Forelimb muscle (tissue), 1 donor: ENCODE measurements around the gene OAS1. TPM values are rescaled to one million over a fixed set of nuclear protein-coding genes. Genes with fewer than 3 reads are reported as not detected.

ENCODE experiments used
- DNase-seq: peaks from one replicate; pipeline ENCODE4 v3.0.0-alpha.2; 2013; ENCODE audit warnings: low read depth
- polyA plus RNA-seq: library from polyadenylated mRNA; unstranded; fragments of 120-200 nt; gene quantifications from one replicate; pipeline ENCODE4 v1.2.1, GENCODE V29; 2013; ENCODE audit not compliant: insufficient read length

OAS1 gene
- 1.8 TPM for polyA plus RNA-seq

- no peak for DNase-seq
Observed at GRCh38 chr12:112906712-112907414, at the start of gene OAS1. TSS of gene OAS1 (plus strand) at chr12:112906962. CDS start at chr12:112907040, 78 bp downstream.

DNA sequence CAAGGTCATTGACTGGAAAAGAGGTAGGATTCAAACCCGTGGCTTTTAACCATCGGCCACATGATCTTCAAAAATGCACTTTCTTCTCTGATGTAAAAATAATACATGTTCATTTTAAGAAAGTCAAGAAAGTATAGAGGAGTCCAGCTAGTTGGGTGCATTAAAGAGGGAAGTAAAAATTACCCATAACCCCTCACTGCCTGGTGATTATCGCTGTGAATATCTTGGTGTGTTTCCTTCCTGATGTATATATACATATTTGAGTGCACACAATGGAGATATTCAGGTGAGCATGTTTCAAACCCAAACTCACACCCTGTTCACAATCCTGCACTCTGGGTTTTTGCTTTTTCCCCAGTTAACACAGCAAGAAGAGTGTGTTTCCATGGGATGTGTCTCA is 47.5 kb upstream of the OAS1 start:
- DNase-seq: no peak

DNA sequence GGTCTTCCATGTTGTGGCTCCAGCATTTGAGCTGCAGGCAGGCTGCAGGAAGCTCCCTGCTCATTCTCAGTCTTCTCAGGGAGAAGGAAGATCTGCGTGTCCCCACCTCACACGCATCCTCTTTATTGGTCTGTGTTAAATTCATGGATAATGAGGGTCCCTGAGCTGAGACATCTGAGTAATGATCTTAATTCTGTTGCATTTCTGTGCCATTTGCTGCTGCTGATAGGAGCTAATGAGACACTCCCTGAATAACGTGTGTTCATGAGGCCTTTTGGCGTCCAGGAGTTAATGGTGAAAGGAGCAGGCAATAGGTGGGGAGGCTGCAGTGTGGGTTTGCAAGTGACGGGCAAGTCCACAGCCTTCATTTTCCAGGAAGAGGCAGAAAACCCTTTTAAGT is 46.6 kb upstream of the OAS1 start:
- DNase-seq: no peak

DNA sequence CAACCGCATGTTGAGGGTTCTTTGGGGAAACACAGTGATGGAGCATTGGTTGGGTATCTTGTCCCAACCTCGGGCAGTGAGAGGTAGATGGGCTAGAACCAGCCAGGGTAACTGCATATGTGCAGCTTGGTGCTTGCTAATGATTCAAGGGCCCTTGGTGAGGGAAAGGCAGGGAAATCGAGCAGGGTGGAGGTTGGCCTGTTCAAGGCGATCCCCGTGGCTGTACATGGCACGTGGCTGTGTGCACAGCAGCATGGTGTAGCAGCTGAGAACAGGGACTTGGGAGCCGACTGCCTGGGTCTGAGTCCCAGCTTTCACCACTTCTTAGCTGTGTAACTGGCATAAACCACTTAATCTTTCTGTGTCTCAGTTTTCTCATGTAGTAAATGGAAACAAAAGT is 45.5 kb upstream of the OAS1 start:
- no peak for DNase-seq

GRCh38 chr12:112862636-112863290 is 44.0 kb upstream of the OAS1 start:
- no peak for DNase-seq

- no peak for DNase-seq
Observed at GRCh38 chr12:112868459-112869041, 38.2 kb upstream of the OAS1 start.

GRCh38 chr12:112869091-112869490 is 37.7 kb upstream of the OAS1 start:
- no peak for DNase-seq

- DNase-seq: no peak
Observed at GRCh38 chr12:112869778-112870177, 37.0 kb upstream of the OAS1 start.

DNA sequence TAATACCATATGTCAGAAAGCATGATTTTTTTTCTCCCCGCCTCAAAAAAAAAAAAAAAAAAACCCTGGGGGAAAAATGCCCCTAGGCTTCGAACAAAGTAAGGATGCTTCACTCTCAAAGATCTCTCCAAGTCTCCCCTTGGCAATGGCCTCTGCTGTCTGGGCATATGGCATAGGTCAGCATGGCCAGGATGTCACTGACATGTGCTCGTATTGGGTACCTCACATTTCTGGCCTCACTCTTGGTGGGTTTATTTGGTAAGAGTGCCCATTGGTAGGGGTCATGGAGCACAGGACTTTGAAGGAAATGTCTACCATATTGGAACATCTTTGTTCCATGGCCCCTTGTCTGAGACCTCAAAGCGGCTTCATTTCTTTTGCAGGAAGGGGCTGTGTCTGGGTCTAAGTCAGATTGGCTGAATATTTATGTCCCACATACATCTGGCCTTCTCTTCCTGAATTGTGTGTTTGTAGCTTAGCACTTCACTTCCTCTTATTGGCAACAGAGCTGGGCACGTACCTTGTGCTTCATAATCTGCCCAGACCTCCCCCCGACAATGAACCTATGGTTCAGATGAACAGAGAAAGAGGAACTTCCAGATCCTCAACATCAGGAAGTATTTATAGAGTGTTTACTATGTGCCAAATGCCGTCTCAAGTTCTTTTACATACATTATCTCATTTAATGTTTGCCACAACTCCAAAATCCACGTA is 36.3 kb upstream of the OAS1 start:
- DNase-seq: no peak

GRCh38 chr12:112875608-112876007 is 31.2 kb upstream of the OAS1 start:
- no peak for DNase-seq

- no peak for DNase-seq
Observed at GRCh38 chr12:112876506-112876905, 30.3 kb upstream of the OAS1 start.

DNA sequence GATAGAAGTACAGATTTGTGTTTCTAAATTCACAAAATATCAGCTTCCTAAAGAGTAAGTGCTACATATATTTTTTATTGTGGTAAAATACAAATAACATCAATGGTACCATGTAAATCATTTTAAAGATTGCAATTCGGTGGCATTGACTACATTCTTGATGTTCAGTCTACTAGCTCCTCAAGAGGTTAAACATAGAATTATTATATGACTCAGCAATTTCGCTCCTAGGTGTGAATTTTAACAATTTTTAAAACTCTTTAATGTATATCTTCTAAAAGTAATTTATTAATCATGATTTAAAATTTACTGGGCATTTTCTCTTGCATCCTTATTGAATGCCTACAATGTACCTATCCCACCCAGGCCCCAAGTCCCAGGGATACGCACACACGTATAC is 29.8 kb upstream of the OAS1 start:
- no peak for DNase-seq

GRCh38 chr12:112878488-112878887 is 28.3 kb upstream of the OAS1 start:
- DNase-seq: no peak

GRCh38 chr12:112879191-112879705 is 27.5 kb upstream of the OAS1 start:
- DNase-seq: no peak

- no peak for DNase-seq
Observed at GRCh38 chr12:112881602-112882001, 25.2 kb upstream of the OAS1 start.

DNA sequence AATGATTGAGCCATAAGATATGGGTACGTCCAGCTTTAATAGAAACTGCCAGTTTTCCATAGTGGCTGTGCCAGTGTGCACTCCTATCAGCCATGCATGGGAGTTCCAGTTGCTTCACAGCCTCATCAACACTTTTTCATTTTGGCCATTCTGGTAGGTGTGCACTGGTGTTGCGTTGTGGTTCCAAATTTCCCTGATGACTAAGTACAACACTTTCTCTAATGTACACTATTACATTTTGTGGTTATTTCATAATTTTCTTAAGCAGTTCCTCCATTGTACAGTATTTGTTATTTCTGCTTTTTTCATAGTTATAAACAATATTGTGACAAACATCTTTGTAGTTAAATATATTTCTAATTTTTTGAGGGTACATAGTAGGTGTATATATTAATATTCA is 21.5 kb upstream of the OAS1 start:
- no peak for DNase-seq

GRCh38 chr12:112887550-112887949 is 19.2 kb upstream of the OAS1 start:
- no peak for DNase-seq

GRCh38 chr12:112891093-112892024 is 15.4 kb upstream of the OAS1 start:
- DNase-seq: no peak

- DNase-seq: no peak
Observed at GRCh38 chr12:112892856-112893255, 13.9 kb upstream of the OAS1 start.

DNA sequence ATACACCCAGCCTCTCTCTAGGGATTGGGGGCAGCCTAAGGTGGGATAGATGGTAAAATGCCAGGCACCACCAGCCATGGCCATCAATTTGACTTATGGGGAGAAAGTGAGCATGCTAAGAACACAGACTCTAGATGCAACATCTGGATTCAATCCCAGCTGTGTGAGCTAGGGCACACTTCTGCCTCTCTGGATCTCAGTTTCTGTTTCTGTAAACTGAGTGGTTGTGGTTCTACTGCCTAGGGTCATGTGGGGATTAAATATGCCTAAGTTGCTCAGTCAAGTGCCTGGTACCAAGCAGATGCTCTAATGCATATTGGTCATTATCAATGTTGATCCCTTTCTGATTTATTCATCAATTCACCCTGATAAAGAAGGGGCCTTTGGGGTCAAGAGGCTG is 12.6 kb upstream of the OAS1 start:
- no peak for DNase-seq

DNA sequence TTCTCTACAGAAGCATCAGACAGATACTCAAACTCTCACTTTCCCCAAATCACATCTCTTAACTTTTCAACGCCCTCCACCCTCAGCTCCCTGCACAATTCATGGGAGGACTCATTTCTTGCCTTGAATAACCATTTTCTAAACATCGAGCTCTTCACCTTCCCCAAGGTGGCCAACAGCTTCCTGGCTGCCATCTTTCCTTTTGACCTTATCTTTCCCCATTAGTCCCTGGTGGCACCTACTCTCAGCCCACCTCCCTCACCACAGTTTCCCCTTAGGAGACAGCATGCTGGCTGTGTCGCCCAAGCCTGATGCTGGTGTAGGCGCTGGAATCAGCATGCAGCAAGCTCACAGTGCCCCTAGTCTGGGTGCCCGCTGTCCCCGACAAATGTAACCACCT is 8.4 kb upstream of the OAS1 start:
- DNase-seq: no peak
